CD4-positive, alpha-beta T cell (primary cell): ENCODE measurements around the gene OCIAD1. TPM values are rescaled to one million over a fixed set of nuclear protein-coding genes. Genes with fewer than 3 reads are reported as not detected.

Source experiments
- ATAC-seq: fragments of 200-7000 bp; cut with Tn5 transposase; one replicate; pipeline ENCODE4 v1.10.0; 2022; ENCODE audit warnings: mild to moderate bottlenecking; ENCODE audit not compliant: poor library complexity
- CTCF ChIA-PET: fragments of 350-600 bp; sonication (Branson Sonifier 250); formaldehyde crosslinking; loops from one replicate; lab custom pipeline; 2021; ENCODE audit warnings: antibody characterized with exemption, inconsistent platforms; lab: Charles Lee
- POLR2A ChIA-PET: fragments of 350-600 bp; sonication (Branson Sonifier 250); formaldehyde crosslinking; loops from one replicate; lab custom pipeline; 2021; ENCODE audit warnings: antibody characterized with exemption, inconsistent platforms; lab: Charles Lee
- DNase-seq, 14 experiments: peaks; one replicate each; pipeline ENCODE4 v3.0.0-alpha.2; 2013 to 2020; ENCODE audit warnings: mixed read lengths in 2 of 14
- H3K27ac ChIP-seq, 2 donors: one replicate each; pipeline versions ENCODE4 v1.5.1 to v1.7.0; 2013; ENCODE audit warnings: low read length in 2 of 2, low read depth in 1 of 2, mild to moderate bottlenecking in 1 of 2
- H3K27me3 ChIP-seq, 2 experiments: 1 replicate in 1 of 2; 2 replicates in 1 of 2; pipeline versions ENCODE4 v1.6.1 to v1.7.0; 2013; ENCODE audit warnings: low read length in 2 of 2, control low read depth in 1 of 2, mild to moderate bottlenecking in 1 of 2, moderate library complexity in 1 of 2; ENCODE audit not compliant: insufficient read depth in 2 of 2, control insufficient read depth in 1 of 2
- H3K36me3 ChIP-seq: one replicate; pipeline ENCODE4 v1.6.1; 2013; ENCODE audit warnings: low read length, control low read depth; ENCODE audit not compliant: insufficient read depth
- H3K4me1 ChIP-seq: one replicate; pipeline ENCODE4 v1.6.1; 2013; ENCODE audit warnings: low read length, control low read depth; ENCODE audit not compliant: insufficient read depth
- H3K4me3 ChIP-seq: one replicate; pipeline ENCODE4 v1.5.1; 2013; ENCODE audit warnings: mild to moderate bottlenecking, low read length, moderate library complexity
- H3K9me3 ChIP-seq, 2 experiments: 1 replicate in 1 of 2; 2 replicates in 1 of 2; pipeline versions ENCODE4 v1.6.1 to v1.7.0; 2013; ENCODE audit warnings: low read length in 2 of 2, mild to moderate bottlenecking in 2 of 2, control low read depth in 1 of 2, moderate library complexity in 1 of 2; ENCODE audit not compliant: control insufficient read depth in 1 of 2, insufficient read depth in 1 of 2
- H3K27ac Mint-ChIP-seq: one replicate; pipeline ENCODE4 v1.8.0; 2020; ENCODE audit warnings: mixed read lengths
- H3K27me3 Mint-ChIP-seq: one replicate; pipeline ENCODE4 v1.8.0; 2021; ENCODE audit warnings: mixed read lengths
- H3K36me3 Mint-ChIP-seq: one replicate; pipeline ENCODE4 v1.8.0; 2021; ENCODE audit warnings: low read depth, mixed read lengths
- H3K4me1 Mint-ChIP-seq: one replicate; pipeline ENCODE4 v1.8.0; 2021; ENCODE audit warnings: low read depth, mixed read lengths
- H3K4me3 Mint-ChIP-seq: one replicate; pipeline ENCODE4 v1.8.0; 2020; ENCODE audit warnings: mild to moderate bottlenecking, mixed read lengths
- H3K9me3 Mint-ChIP-seq: one replicate; pipeline ENCODE4 v1.8.0; 2020; ENCODE audit warnings: mixed read lengths
- CTCF ChIP-seq: fragments of 200-600 bp; IDR thresholded peaks from one replicate; pipeline ENCODE4 v1.8.0; 2022; ENCODE audit warnings: antibody characterized with exemption, mild to moderate bottlenecking
- intact Hi-C, 2 experiments: fragments of 100-400 bp; cut with DNase I in 1 of 2; cut with micrococcal nuclease in 1 of 2; formaldehyde crosslinking; loops; one replicate each; pipeline versions ENCODE4 v1.15.1 to v1.9.0; 2023 to 2025; cut with DNase I, micrococcal nuclease
- total RNA-seq, 174 experiments: library from RNA in 2 of 174; stranded (reverse) in 2 of 174; gene quantifications; one replicate each; pipeline ENCODE4 v1.2.3 and lab custom pipeline; 2021 to 2026

Gene OCIAD1
- total RNA-seq, 2 experiments from 2014 or later: 85.7 to 89.9 TPM

GRCh38 chr4:48790561-48790960, 40.3 kb upstream of the OCIAD1 start:
- TF ChIP-seq CTCF: no peak
- Mint-ChIP-seq H3K4me3 (no peak overlapping the region), H3K36me3 (no peaks in the 10 kb centered on the region), H3K27me3 (no peaks in the 10 kb centered on the region), H3K27ac (no peak overlapping the region), H3K9me3 (no peaks in the 10 kb centered on the region), H3K4me1 (no peaks in the 10 kb centered on the region)
- ATAC-seq (no peak), DNase-seq (no peak)
- CTCF ChIA-PET: no interaction called here
- H3K36me3 ChIP-seq: no peaks in the 10 kb centered on the region
- no peak overlapping the region for H3K4me3 ChIP-seq
- intact Hi-C loops: no loop called here
- no peaks in the 10 kb centered on the region for H3K27me3 ChIP-seq
- H3K9me3 ChIP-seq: no peaks in the 10 kb centered on the region
- POLR2A ChIA-PET: no interaction called here
- H3K4me1 ChIP-seq: no peaks in the 10 kb centered on the region
- no peak overlapping the region for H3K27ac ChIP-seq

- ATAC-seq: no peak
- Histone ChIP-seq H3K27ac (no peak overlapping the region), H3K36me3 (no peaks in the 10 kb centered on the region), H3K9me3 (no peaks in the 10 kb centered on the region), H3K4me1 (no peaks in the 10 kb centered on the region), H3K27me3 (no peaks in the 10 kb centered on the region), H3K4me3 (no peak overlapping the region)
- no peaks in the 10 kb centered on the region for H3K9me3 Mint-ChIP-seq
- intact Hi-C loops: no loop called here
- no peaks in the 10 kb centered on the region for H3K4me1 Mint-ChIP-seq
- no peaks in the 10 kb centered on the region for H3K27me3 Mint-ChIP-seq
- no peak overlapping the region for H3K4me3 Mint-ChIP-seq
- ChIA-PET POLR2A (interaction anchor here (0.5 kb wide), 1 partner anchor 53 kb away, joined by 3 read pairs; no protein-coding TSS in a partner anchor), CTCF (no interaction called here)
- TF ChIP-seq CTCF: no peak
- H3K27ac Mint-ChIP-seq: no peak overlapping the region
- H3K36me3 Mint-ChIP-seq: no peaks in the 10 kb centered on the region
- DNase-seq: no peak
These were observed 39.6 kb upstream of the OCIAD1 start for GRCh38 chr4:48791313-48791712.

GRCh38 chr4:48792348-48793006, 38.4 kb upstream of the OCIAD1 start:
- ATAC-seq: no peak
- no peaks in the 10 kb centered on the region for H3K4me1 ChIP-seq
- intact Hi-C loops: no loop called here
- H3K9me3 ChIP-seq: no peaks in the 10 kb centered on the region
- Mint-ChIP-seq H3K4me3 (no peak overlapping the region), H3K36me3 (no peaks in the 10 kb centered on the region), H3K27ac (no peak overlapping the region), H3K9me3 (no peaks in the 10 kb centered on the region), H3K27me3 (no peaks in the 10 kb centered on the region), H3K4me1 (no peaks in the 10 kb centered on the region)
- no peaks in the 10 kb centered on the region for H3K36me3 ChIP-seq
- no peaks in the 10 kb centered on the region for H3K27me3 ChIP-seq
- H3K27ac ChIP-seq: no peak overlapping the region
- H3K4me3 ChIP-seq: no peak overlapping the region
- ChIA-PET POLR2A (no interaction called here), CTCF (no interaction called here)
- TF ChIP-seq CTCF: no peak
- no peak for DNase-seq
